Prostate gland (tissue), 2 donors: ENCODE data around the gene GALNT2. TPM values are rescaled to one million over a fixed set of nuclear protein-coding genes. Genes with fewer than 3 reads are reported as not detected.
A peak's percentile ranks its signal among the peaks of the same experiment; 100 is the strongest.

Source experiments
- DNase-seq: peaks from one replicate; pipeline ENCODE4 v3.0.0-alpha.2; 2019; ENCODE audit warnings: low spot score
- H3K27ac ChIP-seq, 2 donors: fragments of 200-600 bp; sonication (generic); 2 replicates each; pipeline ENCODE4 v1.5.1; 2017 to 2019
- H3K27me3 ChIP-seq: fragments of 200-600 bp; sonication (generic); replicated peaks from 2 replicates; pipeline ENCODE4 v1.5.1; 2019; ENCODE audit not compliant: insufficient read depth
- H3K36me3 ChIP-seq, 2 donors: fragments of 200-600 bp; sonication (generic); 1 replicate in 1 of 2; 2 replicates in 1 of 2; pipeline versions ENCODE4 v1.5.1 to v1.8.1; 2017 to 2019
- H3K4me1 ChIP-seq: fragments of 200-600 bp; sonication (generic); replicated peaks from 2 replicates; pipeline ENCODE4 v1.5.1; 2019
- H3K4me3 ChIP-seq, 2 donors: fragments of 200-600 bp; sonication (generic); 2 replicates each; pipeline ENCODE4 v1.5.1; 2017 to 2019
- H3K9me3 ChIP-seq: fragments of 200-600 bp; sonication (generic); 2 replicates; pipeline ENCODE4 v1.5.1; 2017
- CTCF ChIP-seq, 4 experiments: fragments of 200-600 bp in 2 of 4; fragments of 450-650 bp in 2 of 4; sonication (generic) in 2 of 4; IDR thresholded peaks; 1 replicate in 3 of 4; 2 replicates in 1 of 4; pipeline ENCODE4 v1.5.1; 2016 to 2019; ENCODE audit warnings: antibody characterized with exemption in 4 of 4, mild to moderate bottlenecking in 2 of 4, moderate library complexity in 2 of 4
- POLR2A ChIP-seq: fragments of 450-650 bp; IDR thresholded peaks from one replicate; pipeline ENCODE4 v1.6.1; 2016; ENCODE audit warnings: antibody characterized with exemption, mild to moderate bottlenecking
- POLR2AphosphoS5 ChIP-seq: sonication (generic); formaldehyde crosslinking; IDR thresholded peaks from one replicate; pipeline ENCODE4 v1.6.1; 2017; ENCODE audit warnings: antibody characterized with exemption
- WGBS: methylation state at CpG from one replicate; pipeline ENCODE4 v1.1.5; 2018; 5-methylcytosine and 5-hydroxymethylcytosine counted together
- intact Hi-C: fragments of 100-400 bp; cut with DNase I; formaldehyde crosslinking; loops from one replicate; pipeline ENCODE4 v1.14.2; 2022
- total RNA-seq, 2 donors: library from RNA; depleted of rRNA; stranded (reverse); fragments of >200 nt; gene quantifications; one replicate each; pipeline ENCODE4 v1.1.0, GENCODE V29; 2016

Gene GALNT2
- total RNA-seq, 2 donors from 2014 or later = 34.1 to 125 TPM

- WGBS = 36% methylated on average over 4 of the region's 4 CpGs
- no peak overlapping the region for H3K27ac ChIP-seq
- H3K27me3 ChIP-seq = no peaks in the 10 kb centered on the region
- no peak for TF ChIP-seq POLR2A
- no peak for TF ChIP-seq CTCF (IDR thresholded peaks at IDR 0.05)
- no peak for TF ChIP-seq POLR2AphosphoS5
- H3K4me3 ChIP-seq = no peak overlapping the region
- no peaks in the 10 kb centered on the region for H3K4me1 ChIP-seq
- H3K9me3 ChIP-seq = no peaks in the 10 kb centered on the region
- intact Hi-C loops = loop anchor here (5.0 kb wide), 3 partner anchors 123 to 407 kb away; no protein-coding TSS in a partner anchor
- no peaks in the 10 kb centered on the region for H3K36me3 ChIP-seq
- peak; percentile 9 for DNase-seq
Measured at GRCh38 chr1:230069796-230070195, 2.8 kb downstream of the GALNT2 start.

- no peaks in the 10 kb centered on the region for H3K9me3 ChIP-seq
- H3K36me3 ChIP-seq = no peaks in the 10 kb centered on the region
- H3K4me1 ChIP-seq = no peaks in the 10 kb centered on the region
- intact Hi-C loops = loop anchor here (5.0 kb wide), 1 partner anchor 408 kb away; no protein-coding TSS in a partner anchor
- 94% methylated on average over 14 of the region's 14 CpGs for WGBS
- TF ChIP-seq POLR2A (no peak), CTCF (IDR thresholded peaks at IDR 0.05) (no peak), POLR2AphosphoS5 (no peak)
- H3K27ac ChIP-seq = no peak overlapping the region
- DNase-seq = no peak
- no peaks in the 10 kb centered on the region for H3K27me3 ChIP-seq
- H3K4me3 ChIP-seq = no peak overlapping the region
Measured at GRCh38 chr1:230070321-230071208, 3.5 kb downstream of the GALNT2 start.

- intact Hi-C loops = loop anchor here (5.0 kb wide), 1 partner anchor 409 kb away; no protein-coding TSS in a partner anchor
Measured at GRCh38 chr1:230071316-230071715, 4.3 kb downstream of the GALNT2 start.

GRCh38 chr1:230072296-230072695, 5.3 kb downstream of the GALNT2 start:
- intact Hi-C loops = loop anchor here (5.0 kb wide), 1 partner anchor 410 kb away; no protein-coding TSS in a partner anchor
- H3K4me3 ChIP-seq = no peak overlapping the region
- no peak overlapping the region for H3K27ac ChIP-seq
- no peaks in the 10 kb centered on the region for H3K27me3 ChIP-seq
- no peaks in the 10 kb centered on the region for H3K9me3 ChIP-seq
- no peaks in the 10 kb centered on the region for H3K36me3 ChIP-seq
- DNase-seq = no peak
- H3K4me1 ChIP-seq = no peaks in the 10 kb centered on the region
- WGBS = 60% methylated on average over 6 of the region's 6 CpGs
- TF ChIP-seq POLR2A (no peak), CTCF (IDR thresholded peaks at IDR 0.05) (no peak), POLR2AphosphoS5 (no peak)

More at GRCh38 chr1:230071316-230071715, 4.3 kb downstream of the GALNT2 start:
- H3K4me1 ChIP-seq = no peaks in the 10 kb centered on the region
- TF ChIP-seq POLR2AphosphoS5 = no peak
- TF ChIP-seq CTCF (IDR thresholded peaks at IDR 0.05) = no peak
- TF ChIP-seq POLR2A = no peak
- H3K9me3 ChIP-seq = no peaks in the 10 kb centered on the region
- H3K4me3 ChIP-seq = no peak overlapping the region
- no peak overlapping the region for H3K27ac ChIP-seq
- DNase-seq = no peak
- no peaks in the 10 kb centered on the region for H3K27me3 ChIP-seq
- WGBS = 84% methylated on average over 6 of the region's 7 CpGs
- H3K36me3 ChIP-seq = no peaks in the 10 kb centered on the region
